Measurements from ENCODE around the gene ZNF581.

GRCh38 chr19:55643887-55644176 lies 383 bp downstream of the ZNF581 start:
- no peak for TF ChIP-seq CTCF (IDR thresholded peaks at IDR 0.05 in 4 of 5, conservative IDR thresholded peaks at IDR 0.05 in 1 of 5)
- no peak for TF ChIP-seq POLR2A (IDR thresholded peaks at IDR 0.05)

All from gastrocnemius medialis (tissue), 4 donors.